Neural progenitor cell (in vitro differentiated cells): Measurements from ENCODE around the gene TPI1. TPM values are rescaled to one million over a fixed set of nuclear protein-coding genes. Genes with fewer than 3 reads are reported as not detected.

Source experiments
- DNase-seq: peaks from one replicate; pipeline ENCODE4 v3.0.0-alpha.2; 2016; ENCODE audit warnings: low spot score
- H2AFZ ChIP-seq: fragments of 200-600 bp; sonication (generic); replicated peaks from 2 replicates; pipeline ENCODE4 v1.6.1; 2016; ENCODE audit warnings: antibody characterized with exemption
- H3F3A ChIP-seq: fragments of 200-600 bp; sonication (generic); 2 replicates; pipeline ENCODE4 v1.6.1; 2016; ENCODE audit warnings: antibody characterized with exemption, low read depth
- H3K27ac ChIP-seq: fragments of 200-600 bp; sonication (generic); 2 replicates; pipeline ENCODE4 v1.5.1; 2016; ENCODE audit warnings: mild to moderate bottlenecking
- H3K27me3 ChIP-seq: fragments of 200-600 bp; sonication (generic); 2 replicates; pipeline ENCODE4 v1.6.1; 2016; ENCODE audit warnings: mild to moderate bottlenecking, moderate library complexity
- H3K36me3 ChIP-seq: fragments of 200-600 bp; sonication (generic); 2 replicates; pipeline ENCODE4 v1.5.1; 2016
- H3K4me1 ChIP-seq: fragments of 200-600 bp; sonication (generic); 2 replicates; pipeline ENCODE4 v1.6.1; 2016; ENCODE audit warnings: mixed run types
- H3K4me2 ChIP-seq: fragments of 200-600 bp; sonication (generic); 2 replicates; pipeline ENCODE4 v1.6.1; 2016
- H3K4me3 ChIP-seq: fragments of 200-600 bp; sonication (generic); 2 replicates; pipeline ENCODE4 v1.5.1; 2016
- H3K79me2 ChIP-seq: fragments of 200-600 bp; sonication (generic); 2 replicates; pipeline ENCODE4 v1.6.1; 2016; ENCODE audit warnings: low read depth
- H3K9ac ChIP-seq: fragments of 200-600 bp; sonication (generic); 2 replicates; pipeline ENCODE4 v1.6.1; 2016
- H3K9me3 ChIP-seq: fragments of 200-600 bp; sonication (generic); 2 replicates; pipeline ENCODE4 v1.5.1; 2016; ENCODE audit warnings: low read depth
- H4K20me1 ChIP-seq: fragments of 200-600 bp; sonication (generic); 2 replicates; pipeline ENCODE4 v1.6.1; 2016; ENCODE audit warnings: low read depth
- H3K27ac Mint-ChIP-seq: 3 replicates; pipeline ENCODE4 v1.8.0; 2021; ENCODE audit warnings: mixed read lengths
- H3K27me3 Mint-ChIP-seq: 2 replicates; pipeline ENCODE4 v1.8.0; 2022; ENCODE audit warnings: low read depth, mild to moderate bottlenecking, inconsistent platforms, moderate library complexity, mixed read lengths; ENCODE audit not compliant: insufficient read depth
- H3K36me3 Mint-ChIP-seq: 3 replicates; pipeline ENCODE4 v1.8.0; 2021; ENCODE audit warnings: mixed read lengths
- H3K4me1 Mint-ChIP-seq: 3 replicates; pipeline ENCODE4 v1.8.0; 2021; ENCODE audit warnings: mixed read lengths
- H3K4me3 Mint-ChIP-seq: 3 replicates; pipeline ENCODE4 v1.8.0; 2021; ENCODE audit warnings: mild to moderate bottlenecking, moderate library complexity, mixed read lengths
- H3K9me3 Mint-ChIP-seq: 3 replicates; pipeline ENCODE4 v1.8.0; 2020; ENCODE audit warnings: mixed read lengths
- CTCF ChIP-seq: fragments of 200-600 bp; sonication (generic); IDR thresholded peaks from 2 replicates; pipeline ENCODE4 v1.5.1; 2017; ENCODE audit warnings: antibody characterized with exemption, mild to moderate bottlenecking
- EZH2 ChIP-seq: fragments of 200-600 bp; sonication (generic); IDR thresholded peaks from 2 replicates; pipeline ENCODE4 v1.6.1; 2017; ENCODE audit warnings: antibody characterized with exemption, mild to moderate bottlenecking, moderate library complexity
- EZH2phosphoT487 ChIP-seq: fragments of 200-600 bp; sonication (generic); IDR thresholded peaks from 2 replicates; pipeline ENCODE4 v1.6.1; 2017; ENCODE audit warnings: antibody characterized with exemption
- total RNA-seq: library from RNA; depleted of rRNA; stranded (reverse); fragments of >200 nt; gene quantifications from 2 replicates; pipeline ENCODE4 v1.2.3, GENCODE V29; 2015; ENCODE audit warnings: low replicate concordance

Gene TPI1
- total RNA-seq, 1 donor from 2014 or later = 1,038 TPM

- Mint-ChIP-seq H3K4me1 (peaks cover 22% of the 10 kb centered on the region), H3K9me3 (peaks cover 3% of the 10 kb centered on the region), H3K27ac (peak overlapping the region; percentile 12), H3K4me3 (peak overlapping the region; percentile 36), H3K36me3 (peaks cover 1% of the 10 kb centered on the region), H3K27me3 (peaks cover 6% of the 10 kb centered on the region)
- no peaks in the 10 kb centered on the region for H4K20me1 ChIP-seq
- no peaks in the 10 kb centered on the region for H3K79me2 ChIP-seq
- H3K9me3 ChIP-seq = no peaks in the 10 kb centered on the region
- H3K4me3 ChIP-seq = no peak overlapping the region
- no peak overlapping the region for H3K9ac ChIP-seq
- H2AFZ ChIP-seq = no peak overlapping the region
- no peak overlapping the region for H3K27ac ChIP-seq
- H3K4me2 ChIP-seq = no peak overlapping the region
- H3K36me3 ChIP-seq = no peaks in the 10 kb centered on the region
- H3K4me1 ChIP-seq = peaks cover 28% of the 10 kb centered on the region
- no peaks in the 10 kb centered on the region for H3K27me3 ChIP-seq
- peaks cover 20% of the 10 kb centered on the region for H3F3A ChIP-seq
- no peak for DNase-seq
- no peak for TF ChIP-seq CTCF
- TF ChIP-seq EZH2phosphoT487 = no peak
- TF ChIP-seq EZH2 = no peak
Measured at GRCh38 chr12:6902448-6902847, 35.1 kb downstream of the TPI1 start.

- no peaks in the 10 kb centered on the region for H3K79me2 ChIP-seq
- H3K4me3 ChIP-seq = no peak overlapping the region
- no peak overlapping the region for H3K9ac ChIP-seq
- no peak overlapping the region for H3K4me3 Mint-ChIP-seq
- peaks cover 3% of the 10 kb centered on the region for H3K9me3 Mint-ChIP-seq
- no peaks in the 10 kb centered on the region for H3K27me3 ChIP-seq
- peaks cover 22% of the 10 kb centered on the region for H3K4me1 Mint-ChIP-seq
- no peak for DNase-seq
- H3K9me3 ChIP-seq = no peaks in the 10 kb centered on the region
- H3K4me1 ChIP-seq = peaks cover 28% of the 10 kb centered on the region
- H3K27me3 Mint-ChIP-seq = peaks cover 6% of the 10 kb centered on the region
- TF ChIP-seq EZH2 (no peak), CTCF (no peak), EZH2phosphoT487 (no peak)
- H3K36me3 ChIP-seq = no peaks in the 10 kb centered on the region
- H3K27ac ChIP-seq = no peak overlapping the region
- H4K20me1 ChIP-seq = no peaks in the 10 kb centered on the region
- peak overlapping the region; percentile 50 for H3K27ac Mint-ChIP-seq
- H2AFZ ChIP-seq = no peak overlapping the region
- H3K4me2 ChIP-seq = peak overlapping the region; percentile 77
- peaks cover 5% of the 10 kb centered on the region for H3K36me3 Mint-ChIP-seq
- H3F3A ChIP-seq = peaks cover 22% of the 10 kb centered on the region
Measured at GRCh38 chr12:6903722-6904121, 36.4 kb downstream of the TPI1 start.

- Histone ChIP-seq H3K36me3 (no peaks in the 10 kb centered on the region), H3K27ac (no peak within 1 kb of the TSS), H3F3A (peaks cover 27% of the 10 kb centered on the region), H3K4me3 (peak within 1 kb of the TSS; percentile 59), H3K4me1 (peaks cover 28% of the 10 kb centered on the region), H3K9ac (no peak within 1 kb of the TSS), H3K9me3 (no peaks in the 10 kb centered on the region), H3K27me3 (no peaks in the 10 kb centered on the region), H2AFZ (peak within 1 kb of the TSS; percentile 97), H3K79me2 (no peaks in the 10 kb centered on the region), H3K4me2 (peak within 1 kb of the TSS; percentile 87), H4K20me1 (no peaks in the 10 kb centered on the region)
- H3K27me3 Mint-ChIP-seq = peaks cover 6% of the 10 kb centered on the region
- H3K9me3 Mint-ChIP-seq = peaks cover 3% of the 10 kb centered on the region
- TF ChIP-seq EZH2 (no peak), CTCF (no peak), EZH2phosphoT487 (no peak)
- DNase-seq = peak; percentile 99
- H3K27ac Mint-ChIP-seq = peak within 1 kb of the TSS; percentile 50
- H3K4me1 Mint-ChIP-seq = peaks cover 19% of the 10 kb centered on the region
- H3K4me3 Mint-ChIP-seq = no peak within 1 kb of the TSS
- H3K36me3 Mint-ChIP-seq = peaks cover 5% of the 10 kb centered on the region
Measured at GRCh38 chr12:6904280-6905276, 37.2 kb downstream of the TPI1 start, which contains the start of gene LRRC23. Gene LRRC23 (plus strand): TSS chr12:6904822. CDS start chr12:6905634, 812 bp downstream.
